Mucosa of rectum (tissue), 2 donors: ENCODE data around the gene CLIP1.

ENCODE experiments used
- H3K27ac ChIP-seq, 2 donors: one replicate each; pipeline ENCODE4 v1.7.0; 2013; ENCODE audit warnings: inconsistent platforms in 2 of 2, low read depth in 2 of 2, low read length in 2 of 2
- H3K27me3 ChIP-seq, 2 donors: one replicate each; pipeline ENCODE4 v1.7.0; 2013; ENCODE audit warnings: low read length in 2 of 2; ENCODE audit not compliant: control insufficient read depth in 2 of 2, insufficient read depth in 2 of 2
- H3K36me3 ChIP-seq, 2 donors: one replicate each; pipeline ENCODE4 v1.7.0; 2013; ENCODE audit warnings: low read length in 2 of 2; ENCODE audit not compliant: control insufficient read depth in 2 of 2, insufficient read depth in 2 of 2
- H3K4me1 ChIP-seq, 2 donors: one replicate each; pipeline ENCODE4 v1.7.0; 2013; ENCODE audit warnings: low read length in 2 of 2, mild to moderate bottlenecking in 1 of 2; ENCODE audit not compliant: control insufficient read depth in 2 of 2, insufficient read depth in 2 of 2
- H3K4me3 ChIP-seq, 2 donors: one replicate each; pipeline ENCODE4 v1.7.0; 2013; ENCODE audit warnings: low read length in 2 of 2
- H3K9ac ChIP-seq, 2 donors: one replicate each; pipeline ENCODE4 v1.7.0; 2013; ENCODE audit warnings: low read length in 2 of 2, low read depth in 1 of 2, mild to moderate bottlenecking in 1 of 2
- H3K9me3 ChIP-seq, 2 donors: one replicate each; pipeline ENCODE4 v1.7.0; 2013; ENCODE audit warnings: low read length in 2 of 2; ENCODE audit not compliant: control insufficient read depth in 2 of 2
- donor health status: healthy.
- donor health status: Normal muscosa, but diverticular disease.

The CLIP1 gene

GRCh38 chr12:122322501-122322900, 100.0 kb downstream of the CLIP1 start:
- no peak overlapping the region for H3K9ac ChIP-seq
- no peaks in the 10 kb centered on the region for H3K9me3 ChIP-seq
- H3K4me3 ChIP-seq = no peak overlapping the region
- H3K4me1 ChIP-seq = no peaks in the 10 kb centered on the region
- H3K27me3 ChIP-seq = no peaks in the 10 kb centered on the region
- peaks cover 42 to 49% of the 10 kb centered on the region in 2 donors for H3K36me3 ChIP-seq
- no peak overlapping the region for H3K27ac ChIP-seq

- Histone ChIP-seq H3K4me1 (no peaks in the 10 kb centered on the region), H3K9me3 (no peaks in the 10 kb centered on the region), H3K4me3 (no peak overlapping the region), H3K9ac (no peak overlapping the region), H3K27ac (peak overlapping the region; percentile 11 to 19), H3K36me3 (peaks cover 44 to 55% of the 10 kb centered on the region in 2 donors), H3K27me3 (no peaks in the 10 kb centered on the region)
Observed at GRCh38 chr12:122318607-122319605, 103.6 kb downstream of the CLIP1 start.

GRCh38 chr12:122312926-122313325, 109.5 kb downstream of the CLIP1 start:
- Histone ChIP-seq H3K9me3 (no peaks in the 10 kb centered on the region), H3K4me3 (no peak overlapping the region), H3K4me1 (no peaks in the 10 kb centered on the region), H3K27me3 (no peaks in the 10 kb centered on the region), H3K9ac (no peak overlapping the region), H3K36me3 (peaks cover 35 to 43% of the 10 kb centered on the region in 2 donors), H3K27ac (no peak overlapping the region)

- Histone ChIP-seq H3K27me3 (no peaks in the 10 kb centered on the region), H3K9me3 (no peaks in the 10 kb centered on the region), H3K4me1 (no peaks in the 10 kb centered on the region), H3K36me3 (peaks cover 29 to 31% of the 10 kb centered on the region in 2 donors), H3K27ac (no peak overlapping the region), H3K9ac (no peak overlapping the region), H3K4me3 (no peak overlapping the region)
Observed at GRCh38 chr12:122311696-122312095, 110.8 kb downstream of the CLIP1 start.

GRCh38 chr12:122310626-122311333, 111.7 kb downstream of the CLIP1 start:
- Histone ChIP-seq H3K4me3 (no peak overlapping the region), H3K4me1 (no peaks in the 10 kb centered on the region), H3K9ac (no peak overlapping the region), H3K27me3 (no peaks in the 10 kb centered on the region), H3K9me3 (no peaks in the 10 kb centered on the region), H3K27ac (no peak overlapping the region), H3K36me3 (peaks cover 24 to 28% of the 10 kb centered on the region in 2 donors)

- Histone ChIP-seq H3K4me1 (no peaks in the 10 kb centered on the region), H3K36me3 (peaks cover 18 to 27% of the 10 kb centered on the region in 2 donors), H3K4me3 (no peak overlapping the region)
Observed at GRCh38 chr12:122309564-122310121, 112.8 kb downstream of the CLIP1 start.

GRCh38 chr12:122308811-122309210, 113.7 kb downstream of the CLIP1 start:
- no peaks in the 10 kb centered on the region for H3K9me3 ChIP-seq
- H3K4me3 ChIP-seq = no peak overlapping the region
- no peak overlapping the region for H3K27ac ChIP-seq
- no peak overlapping the region for H3K9ac ChIP-seq
- no peaks in the 10 kb centered on the region for H3K4me1 ChIP-seq
- H3K36me3 ChIP-seq = peaks cover 19 to 22% of the 10 kb centered on the region in 2 donors
- no peaks in the 10 kb centered on the region for H3K27me3 ChIP-seq

More at GRCh38 chr12:122309564-122310121, 112.8 kb downstream of the CLIP1 start:
- Histone ChIP-seq H3K9me3 (no peaks in the 10 kb centered on the region), H3K9ac (no peak overlapping the region), H3K27ac (no peak overlapping the region), H3K27me3 (no peaks in the 10 kb centered on the region)

- no peaks in the 10 kb centered on the region for H3K4me1 ChIP-seq
Observed at GRCh38 chr12:122306407-122306806, 116.1 kb downstream of the CLIP1 start.

GRCh38 chr12:122304924-122305323, 117.5 kb downstream of the CLIP1 start:
- H3K4me3 ChIP-seq = no peak overlapping the region
- H3K9me3 ChIP-seq = no peaks in the 10 kb centered on the region
- H3K4me1 ChIP-seq = no peaks in the 10 kb centered on the region
- H3K36me3 ChIP-seq = peaks cover 26 to 27% of the 10 kb centered on the region in 2 donors
- H3K27ac ChIP-seq = no peak overlapping the region
- H3K27me3 ChIP-seq = no peaks in the 10 kb centered on the region
- H3K9ac ChIP-seq = no peak overlapping the region

More at GRCh38 chr12:122306407-122306806, 116.1 kb downstream of the CLIP1 start:
- H3K4me3 ChIP-seq = no peak overlapping the region
- no peaks in the 10 kb centered on the region for H3K9me3 ChIP-seq
- H3K9ac ChIP-seq = no peak overlapping the region
- H3K36me3 ChIP-seq = peaks cover 23 to 26% of the 10 kb centered on the region in 2 donors
- no peaks in the 10 kb centered on the region for H3K27me3 ChIP-seq
- no peak overlapping the region for H3K27ac ChIP-seq

- Histone ChIP-seq H3K9ac (no peak overlapping the region), H3K4me1 (no peaks in the 10 kb centered on the region), H3K4me3 (no peak overlapping the region), H3K9me3 (no peaks in the 10 kb centered on the region), H3K27me3 (no peaks in the 10 kb centered on the region), H3K36me3 (peaks cover 13 to 20% of the 10 kb centered on the region in 2 donors), H3K27ac (no peak overlapping the region)
Observed at GRCh38 chr12:122303068-122303467, 119.4 kb downstream of the CLIP1 start.
